DND-41 (cell line): ENCODE data around the gene DOK4.

Experiments used
- ATAC-seq: fragments of 200-7000 bp; cut with Tn5 transposase; 3 replicates; pipeline ENCODE4 v1.9.1; 2021; ENCODE audit warnings: low read depth; ENCODE audit not compliant: insufficient read depth
- DNase-seq: peaks from one replicate; pipeline ENCODE4 v3.0.0-alpha.2; 2020
- H2AFZ ChIP-seq: 2 replicates; pipeline ENCODE4 v1.6.0; 2012; ENCODE audit warnings: low read depth, low read length
- H3K27ac ChIP-seq: 2 replicates; pipeline ENCODE4 v1.5.1; 2012; ENCODE audit warnings: low read length, inconsistent platforms
- H3K27me3 ChIP-seq: fragments of 200-600 bp; sonication (generic); 2 replicates; pipeline ENCODE4 v1.6.0; 2012; ENCODE audit warnings: low read length, mild to moderate bottlenecking, inconsistent platforms; ENCODE audit not compliant: insufficient read depth, poor library complexity
- H3K36me3 ChIP-seq: 2 replicates; pipeline ENCODE4 v1.5.1; 2012; ENCODE audit warnings: low read length, inconsistent platforms; ENCODE audit not compliant: insufficient read depth
- H3K4me1 ChIP-seq: 2 replicates; pipeline ENCODE4 v1.5.1; 2012; ENCODE audit warnings: mild to moderate bottlenecking, low read length; ENCODE audit not compliant: insufficient read depth
- H3K4me2 ChIP-seq: 2 replicates; pipeline ENCODE4 v1.6.0; 2012; ENCODE audit warnings: mild to moderate bottlenecking, moderate library complexity, low read length, inconsistent platforms; ENCODE audit not compliant: insufficient read depth
- H3K4me3 ChIP-seq, 2 experiments: fragments of 200-600 bp in 1 of 2; shearing (Covaris generic) in 1 of 2; 2 replicates each; pipeline ENCODE4 v1.5.1; 2012 to 2016; ENCODE audit warnings: inconsistent platforms in 2 of 2, low read length in 2 of 2, mild to moderate bottlenecking in 2 of 2, low read depth in 1 of 2, moderate library complexity in 1 of 2
- H3K79me2 ChIP-seq: 2 replicates; pipeline ENCODE4 v1.6.0; 2012; ENCODE audit warnings: low read length, inconsistent platforms; ENCODE audit not compliant: insufficient read depth
- H3K9ac ChIP-seq: 2 replicates; pipeline ENCODE4 v1.6.0; 2012; ENCODE audit warnings: low read depth, mild to moderate bottlenecking, inconsistent platforms, low read length, moderate library complexity
- H3K9me3 ChIP-seq: 2 replicates; pipeline ENCODE4 v1.5.1; 2012; ENCODE audit warnings: low read length, moderate library complexity, mild to moderate bottlenecking, inconsistent platforms; ENCODE audit not compliant: insufficient read depth, severe bottlenecking
- H4K20me1 ChIP-seq: 2 replicates; pipeline ENCODE4 v1.6.0; 2012; ENCODE audit warnings: low read length; ENCODE audit not compliant: insufficient read depth
- CTCF ChIP-seq: IDR thresholded peaks from 2 replicates; pipeline ENCODE4 v1.5.1; 2012; ENCODE audit warnings: borderline replicate concordance, low read length, moderate library complexity, mild to moderate bottlenecking; ENCODE audit not compliant: poor library complexity, severe bottlenecking; ENCODE audit errors: extremely low read depth
- EZH2 ChIP-seq: IDR thresholded peaks from 3 replicates; pipeline ENCODE4 v1.6.1; 2012; ENCODE audit warnings: borderline replicate concordance, low read depth, mild to moderate bottlenecking, moderate library complexity, low read length, inconsistent platforms; ENCODE audit not compliant: severe bottlenecking

The DOK4 gene

GRCh38 chr16:57534337-57534880, 48.1 kb upstream of the DOK4 start:
- H3K9me3 ChIP-seq, result no peaks in the 10 kb centered on the region
- H3K9ac ChIP-seq, result no peak overlapping the region
- no peak overlapping the region for H3K27ac ChIP-seq
- H3K36me3 ChIP-seq, result no peaks in the 10 kb centered on the region
- H3K4me3 ChIP-seq, result no peak overlapping the region
- peak overlapping the region; percentile 6; the same call in 1 of the 2 replicates for H3K4me2 ChIP-seq
- peaks cover 4% of the 10 kb centered on the region for H4K20me1 ChIP-seq
- H3K4me1 ChIP-seq, result peaks cover 52% of the 10 kb centered on the region
- no peaks in the 10 kb centered on the region for H3K79me2 ChIP-seq
- H2AFZ ChIP-seq, result no peak overlapping the region
- no peak for DNase-seq
- no peak for ATAC-seq
- TF ChIP-seq CTCF, result no peak
- TF ChIP-seq EZH2, result no peak
- H3K27me3 ChIP-seq, result peaks cover 7% of the 10 kb centered on the region

- DNase-seq, result peak; percentile 84
- H3K9me3 ChIP-seq, result no peaks in the 10 kb centered on the region
- no peak overlapping the region for H2AFZ ChIP-seq
- TF ChIP-seq EZH2 (no peak), CTCF (no peak)
- H3K36me3 ChIP-seq, result no peaks in the 10 kb centered on the region
- peak; percentile 7; the same call in 1 of the 3 replicates for ATAC-seq
- H3K9ac ChIP-seq, result no peak overlapping the region
- peak overlapping the region; percentile 6; the same call in 1 of the 2 replicates for H3K4me2 ChIP-seq
- H3K27me3 ChIP-seq, result peaks cover 7% of the 10 kb centered on the region
- no peaks in the 10 kb centered on the region for H3K79me2 ChIP-seq
- H3K4me3 ChIP-seq, result no peak overlapping the region
- H3K27ac ChIP-seq, result no peak overlapping the region
- H3K4me1 ChIP-seq, result peaks cover 52% of the 10 kb centered on the region
- peaks cover 4% of the 10 kb centered on the region for H4K20me1 ChIP-seq
Measured at GRCh38 chr16:57533431-57534336, 47.4 kb upstream of the DOK4 start.

GRCh38 chr16:57532266-57532625, 46.0 kb upstream of the DOK4 start:
- Histone ChIP-seq H3K9ac (no peak overlapping the region), H4K20me1 (peaks cover 4% of the 10 kb centered on the region), H3K4me2 (no peak overlapping the region), H3K4me3 (no peak overlapping the region), H3K27ac (peak overlapping the region; percentile 7; the same call in 1 of the 2 replicates), H3K36me3 (no peaks in the 10 kb centered on the region), H3K9me3 (no peaks in the 10 kb centered on the region), H3K79me2 (no peaks in the 10 kb centered on the region), H2AFZ (no peak overlapping the region), H3K27me3 (no peaks in the 10 kb centered on the region), H3K4me1 (peaks cover 45% of the 10 kb centered on the region)
- ATAC-seq, result no peak
- TF ChIP-seq EZH2, result no peak
- no peak for TF ChIP-seq CTCF
- no peak for DNase-seq
